Superior temporal gyrus (tissue), 1 donor: ENCODE measurements around the gene SLAIN1.
A peak's percentile ranks its signal among the peaks of the same experiment; 100 is the strongest.

ENCODE experiments used
- DNase-seq: peaks from one replicate; pipeline ENCODE4 v3.0.0-alpha.2; 2016; ENCODE audit errors: extremely low spot score

The SLAIN1 gene

GRCh38 chr13:77714119-77714755 is 16.8 kb downstream of the SLAIN1 start:
- DNase-seq: no peak

GRCh38 chr13:77715233-77715891 is 17.9 kb downstream of the SLAIN1 start:
- no peak for DNase-seq

- no peak for DNase-seq
Observed at GRCh38 chr13:77716692-77717091, 19.2 kb downstream of the SLAIN1 start.

- no peak for DNase-seq
Observed at GRCh38 chr13:77717508-77717907, 20.0 kb downstream of the SLAIN1 start.

GRCh38 chr13:77719128-77719527 is 21.6 kb downstream of the SLAIN1 start:
- DNase-seq: no peak

- no peak for DNase-seq
Observed at GRCh38 chr13:77720988-77721387, 23.5 kb downstream of the SLAIN1 start.

GRCh38 chr13:77724092-77724491 is 26.6 kb downstream of the SLAIN1 start:
- DNase-seq: no peak

- no peak for DNase-seq
Observed at GRCh38 chr13:77725071-77725470, 27.6 kb downstream of the SLAIN1 start.

GRCh38 chr13:77728265-77729125 is 31.0 kb downstream of the SLAIN1 start:
- peak; percentile 44 for DNase-seq

- DNase-seq: no peak
Observed at GRCh38 chr13:77729502-77730221, 32.2 kb downstream of the SLAIN1 start.

- no peak for DNase-seq
Observed at GRCh38 chr13:77730572-77730971, 33.1 kb downstream of the SLAIN1 start.

- no peak for DNase-seq
Observed at GRCh38 chr13:77732287-77732686, 34.8 kb downstream of the SLAIN1 start.

GRCh38 chr13:77733674-77734073 is 36.2 kb downstream of the SLAIN1 start:
- no peak for DNase-seq

- no peak for DNase-seq
Observed at GRCh38 chr13:77737583-77738200, 40.2 kb downstream of the SLAIN1 start.

GRCh38 chr13:77740097-77740735 is 42.7 kb downstream of the SLAIN1 start:
- peak; percentile 75 for DNase-seq

GRCh38 chr13:77740931-77741596 is 43.6 kb downstream of the SLAIN1 start:
- DNase-seq: peak; percentile 98

- peak; percentile 66 for DNase-seq
Observed at GRCh38 chr13:77741597-77741972, 44.1 kb downstream of the SLAIN1 start.

GRCh38 chr13:77742801-77743200 is 45.3 kb downstream of the SLAIN1 start:
- DNase-seq: peak; percentile 75

- DNase-seq: no peak
Observed at GRCh38 chr13:77745784-77746183, 48.3 kb downstream of the SLAIN1 start.

- no peak for DNase-seq
Observed at GRCh38 chr13:77749344-77749880, 51.9 kb downstream of the SLAIN1 start.
